ENCODE results near the gene PDE7B.

- TF ChIP-seq HDAC2 (IDR thresholded peaks at IDR 0.05; ENCODE audit: borderline replicate concordance in 1 of 2, low read depth in 2 of 2, low read length in 2 of 2) (no peak), CBX5 (IDR thresholded peaks at IDR 0.05; ENCODE audit: low read depth, low read length) (no peak), RAD21 (IDR thresholded peaks at IDR 0.05 in 1 of 2, conservative IDR thresholded peaks at IDR 0.05 in 1 of 2; ENCODE audit: low read depth in 2 of 2, low read length in 2 of 2) (peak; percentile 100), POLR2A (IDR thresholded peaks at IDR 0.05; ENCODE audit: control extremely low read depth in 1 of 2, low read depth in 2 of 2, low read length in 2 of 2) (no peak), CTCF (IDR thresholded peaks at IDR 0.05; ENCODE audit: control extremely low read depth in 1 of 3, insufficient read depth in 1 of 3, low read depth in 1 of 3, low read length in 3 of 3) (peak; percentile 74 to 97 (median 92)), EZH2 (IDR thresholded peaks at IDR 0.05; ENCODE audit: low read depth, low read length, severe bottlenecking) (no peak), ASH2L (IDR thresholded peaks at IDR 0.05; ENCODE audit: low read length) (no peak), GABPA (IDR thresholded peaks at IDR 0.05; ENCODE audit: borderline replicate concordance, insufficient read depth, low read length) (no peak), ATF2 (IDR thresholded peaks at IDR 0.05; ENCODE audit: low read length) (no peak), EP300 (IDR thresholded peaks at IDR 0.05; ENCODE audit: borderline replicate concordance in 1 of 2, low read depth in 2 of 2, low read length in 2 of 2) (no peak), ATF3 (IDR thresholded peaks at IDR 0.05; ENCODE audit: insufficient read depth, low read depth, low read length) (no peak), POLR2AphosphoS5 (IDR thresholded peaks at IDR 0.05; ENCODE audit: low read depth, low read length) (no peak)
Observed at GRCh38 chr6:136226027-136226673, 374.6 kb downstream of the PDE7B start.

Measured in H1 (cell line).